ENCODE data around the gene TRPT1.
"Not testable (repeated sequence)": the region's sequence is repeated elsewhere in the genome, so short reads cannot be mapped to it uniquely, and the experiment has no call there.

The TRPT1 gene

DNA sequence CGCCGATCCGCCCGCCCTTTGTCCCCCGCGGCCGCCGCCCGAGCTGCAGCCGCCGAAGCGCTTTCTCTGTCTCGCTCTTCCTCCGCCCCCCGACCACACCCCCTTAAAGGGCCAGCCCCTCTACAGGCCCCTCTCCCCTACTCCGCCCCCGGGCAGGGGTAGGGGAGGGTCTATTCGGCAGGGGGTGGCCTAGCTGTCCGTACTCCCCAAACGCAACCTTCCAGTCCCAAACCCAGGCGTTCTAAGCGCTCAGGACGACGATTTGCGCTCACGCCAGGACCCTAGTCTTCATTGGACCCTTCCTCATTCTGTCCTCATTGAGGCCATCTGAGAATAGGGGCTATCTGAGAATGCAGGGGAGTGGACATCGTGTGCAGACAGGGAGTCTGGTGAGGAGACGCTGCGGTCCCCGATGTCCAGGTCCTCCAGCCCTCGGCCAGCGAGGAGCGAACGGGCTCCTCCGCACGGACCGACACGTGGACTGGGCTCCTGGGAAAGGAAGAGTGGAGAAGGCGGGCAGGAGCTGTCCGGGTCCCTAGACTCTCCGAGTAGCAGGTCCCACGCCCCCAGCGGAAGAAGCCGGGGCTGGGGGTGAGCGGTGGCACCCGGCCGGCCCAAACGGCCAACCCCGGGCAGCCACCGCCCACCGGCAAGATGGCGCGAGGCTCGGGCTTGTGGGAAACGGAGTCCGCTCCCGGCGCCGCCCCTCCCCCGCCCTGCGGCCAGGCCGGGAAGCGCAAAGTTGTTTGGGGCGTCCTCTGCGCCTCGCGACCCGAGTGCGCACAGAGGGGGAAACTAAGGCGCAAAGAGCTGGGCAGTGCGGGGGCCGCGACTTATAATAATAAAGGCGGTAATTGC is 21.1 kb upstream of the TRPT1 start, which contains the start of gene PPP1R14B:
Gene PPP1R14B (minus strand): TSS at position 73 of the 858 bp plus-strand sequence. CDS start 270 bp downstream, outside the sequence.
- H4K20me1 ChIP-seq (ENCODE audit: insufficient read depth, low read length): no peaks in the 10 kb centered on the region
- H3K9me2 ChIP-seq (ENCODE audit: low read depth, low read length): no peaks in the 10 kb centered on the region
- peaks cover 21% of the 10 kb centered on the region; the same call in 1 of the 2 replicates for H3K36me3 ChIP-seq (ENCODE audit: insufficient read depth, low read length)
- H3K79me2 ChIP-seq (ENCODE audit: insufficient read depth, low read length): no peaks in the 10 kb centered on the region; the same call in 1 of the 2 replicates
- H2AFZ ChIP-seq (ENCODE audit: low read length): peak within 1 kb of the TSS; percentile 49; the same call in 1 of the 2 replicates
- H3K9ac ChIP-seq (ENCODE audit: low read length): peak within 1 kb of the TSS; percentile 91
- H3F3A ChIP-seq (ENCODE audit: insufficient read depth, low read length): 0 out of 2 replicates have a peak, but pooled peaks cover 3% of the 10 kb centered on the region
- peaks cover 58% of the 10 kb centered on the region for H3K4me1 ChIP-seq (ENCODE audit: insufficient read depth, low read length, severe bottlenecking)
- peak within 1 kb of the TSS; percentile 91 for H3K4me3 ChIP-seq (ENCODE audit: low read depth, low read length, poor library complexity, severe bottlenecking)
- no peaks in the 10 kb centered on the region for H3K9me3 ChIP-seq (ENCODE audit: low read length)
- H3K4me2 ChIP-seq (ENCODE audit: low read length): peak within 1 kb of the TSS; percentile 95
- no peaks in the 10 kb centered on the region for H3K27me3 ChIP-seq (ENCODE audit: insufficient read depth, low read length)
- TF ChIP-seq, protein P1, sequence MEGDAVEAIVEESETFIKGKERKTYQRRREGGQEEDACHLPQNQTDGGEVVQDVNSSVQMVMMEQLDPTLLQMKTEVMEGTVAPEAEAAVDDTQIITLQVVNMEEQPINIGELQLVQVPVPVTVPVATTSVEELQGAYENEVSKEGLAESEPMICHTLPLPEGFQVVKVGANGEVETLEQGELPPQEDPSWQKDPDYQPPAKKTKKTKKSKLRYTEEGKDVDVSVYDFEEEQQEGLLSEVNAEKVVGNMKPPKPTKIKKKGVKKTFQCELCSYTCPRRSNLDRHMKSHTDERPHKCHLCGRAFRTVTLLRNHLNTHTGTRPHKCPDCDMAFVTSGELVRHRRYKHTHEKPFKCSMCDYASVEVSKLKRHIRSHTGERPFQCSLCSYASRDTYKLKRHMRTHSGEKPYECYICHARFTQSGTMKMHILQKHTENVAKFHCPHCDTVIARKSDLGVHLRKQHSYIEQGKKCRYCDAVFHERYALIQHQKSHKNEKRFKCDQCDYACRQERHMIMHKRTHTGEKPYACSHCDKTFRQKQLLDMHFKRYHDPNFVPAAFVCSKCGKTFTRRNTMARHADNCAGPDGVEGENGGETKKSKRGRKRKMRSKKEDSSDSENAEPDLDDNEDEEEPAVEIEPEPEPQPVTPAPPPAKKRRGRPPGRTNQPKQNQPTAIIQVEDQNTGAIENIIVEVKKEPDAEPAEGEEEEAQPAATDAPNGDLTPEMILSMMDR (IDR thresholded peaks at IDR 0.05; ENCODE audit: low read length): no peak
- no peak for TF ChIP-seq EZH2 (IDR thresholded peaks at IDR 0.05; ENCODE audit: borderline replicate concordance, low read length)
- H3K27ac ChIP-seq (ENCODE audit: low read depth, low read length, poor library complexity, severe bottlenecking): peak within 1 kb of the TSS; percentile 85

DNA sequence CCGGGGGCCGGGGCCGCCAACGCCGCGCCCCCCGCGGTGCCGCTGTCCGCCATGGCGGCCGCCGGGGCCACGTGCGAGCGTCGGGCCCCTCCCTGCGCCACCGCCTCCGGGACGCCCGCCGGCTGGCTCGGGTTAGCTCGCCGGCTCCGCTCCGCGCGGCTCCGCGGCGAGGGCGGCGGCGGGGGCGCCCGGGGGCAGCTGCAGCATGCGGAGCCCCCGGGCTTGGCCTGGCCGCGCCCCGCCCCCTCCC is 20.6 kb upstream of the TRPT1 start:
- peak overlapping the region; percentile 91 for H3K4me3 ChIP-seq (ENCODE audit: low read depth, low read length, poor library complexity, severe bottlenecking)
- not testable (repeated sequence) for H3F3A ChIP-seq (ENCODE audit: insufficient read depth, low read length)

DNA sequence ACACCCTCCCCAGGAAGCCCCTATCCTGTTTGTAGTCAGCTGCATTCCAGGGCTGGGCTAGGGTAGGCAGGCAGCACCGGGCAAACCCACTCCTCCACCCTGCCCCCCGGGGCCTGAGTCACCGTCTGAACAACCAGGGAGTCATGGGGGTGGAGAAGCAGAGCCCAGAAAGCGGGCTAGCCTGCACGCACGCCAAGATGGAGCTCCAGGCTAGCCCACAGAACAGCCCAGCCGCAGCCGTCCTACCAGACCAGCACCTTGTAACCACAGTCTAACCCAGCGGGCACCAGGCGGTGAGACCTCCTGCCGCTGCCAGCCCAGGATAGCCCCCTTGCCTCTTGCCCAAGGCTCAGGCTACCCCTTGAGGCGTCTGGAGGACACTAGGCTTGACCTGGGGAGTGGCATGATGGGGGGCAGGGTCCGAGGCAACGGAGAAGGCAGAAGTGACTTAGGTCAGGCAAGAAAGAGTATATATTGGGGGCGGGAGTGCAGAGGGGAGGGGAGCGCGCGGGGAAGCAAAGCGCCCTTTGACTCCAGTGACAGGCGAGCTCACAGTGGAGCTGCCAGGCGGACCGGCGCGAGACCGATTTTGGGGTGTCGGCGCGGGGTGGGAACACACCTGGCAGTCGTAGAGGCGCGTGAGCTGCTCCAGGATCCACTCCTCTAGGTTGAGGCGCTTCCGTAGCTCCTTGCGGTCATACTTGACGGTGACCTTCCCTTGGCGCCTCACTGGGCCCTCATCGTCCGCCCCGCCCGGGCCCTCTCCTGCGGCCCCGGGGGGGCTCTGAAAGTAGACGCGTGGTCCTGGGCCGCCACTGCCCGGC is 20.0 kb upstream of the TRPT1 start:
- H2AFZ ChIP-seq (ENCODE audit: low read length): no peak overlapping the region

More for the DNA sequence above, 20.6 kb upstream of the TRPT1 start:
- H3K9me2 ChIP-seq (ENCODE audit: low read depth, low read length); H2AFZ ChIP-seq (ENCODE audit: low read length); H3K9me3 ChIP-seq (ENCODE audit: low read length); H4K20me1 ChIP-seq (ENCODE audit: insufficient read depth, low read length); H3K27ac ChIP-seq (ENCODE audit: low read depth, low read length, poor library complexity, severe bottlenecking); H3K79me2 ChIP-seq (ENCODE audit: insufficient read depth, low read length); H3K27me3 ChIP-seq (ENCODE audit: insufficient read depth, low read length); H3K4me2 ChIP-seq (ENCODE audit: low read length): not testable (repeated sequence)
- Histone ChIP-seq H3K9ac (ENCODE audit: low read length) (peak overlapping the region; percentile 91; the same call in 1 of the 2 replicates), H3K36me3 (ENCODE audit: insufficient read depth, low read length) (peaks cover 21% of the 10 kb centered on the region; the same call in 1 of the 2 replicates), H3K4me1 (ENCODE audit: insufficient read depth, low read length, severe bottlenecking) (peaks cover 56% of the 10 kb centered on the region)

More for the DNA sequence above, 20.0 kb upstream of the TRPT1 start:
- Histone ChIP-seq H3K4me2 (ENCODE audit: low read length) (peak overlapping the region; percentile 79), H3K4me1 (ENCODE audit: insufficient read depth, low read length, severe bottlenecking) (peaks cover 54% of the 10 kb centered on the region), H4K20me1 (ENCODE audit: insufficient read depth, low read length) (no peaks in the 10 kb centered on the region), H3K9ac (ENCODE audit: low read length) (peak overlapping the region; percentile 91), H3K27ac (ENCODE audit: low read depth, low read length, poor library complexity, severe bottlenecking) (peak overlapping the region; percentile 85), H3K36me3 (ENCODE audit: insufficient read depth, low read length) (peaks cover 21% of the 10 kb centered on the region; the same call in 1 of the 2 replicates), H3K4me3 (ENCODE audit: low read depth, low read length, poor library complexity, severe bottlenecking) (peak overlapping the region; percentile 91), H3K79me2 (ENCODE audit: insufficient read depth, low read length) (no peaks in the 10 kb centered on the region; the same call in 1 of the 2 replicates), H3K9me3 (ENCODE audit: low read length) (no peaks in the 10 kb centered on the region), H3F3A (ENCODE audit: insufficient read depth, low read length) (0 out of 2 replicates have a peak, but pooled peaks cover 3% of the 10 kb centered on the region), H3K9me2 (ENCODE audit: low read depth, low read length) (no peaks in the 10 kb centered on the region), H3K27me3 (ENCODE audit: insufficient read depth, low read length) (no peaks in the 10 kb centered on the region)
- TF ChIP-seq EZH2 (IDR thresholded peaks at IDR 0.05; ENCODE audit: borderline replicate concordance, low read length): no peak
- TF ChIP-seq, protein P1 (IDR thresholded peaks at IDR 0.05; ENCODE audit: low read length): no peak
